NOMO-1 treated with DMSO at 0.1 percent for 48 hours (cell line): ENCODE data around the gene VSX1.

Experiments used
- DNase-seq: peaks from one replicate; lab custom pipeline; 2025; ENCODE audit not compliant: unreplicated experiment; lab: John Stamatoyannopoulos, UW

Gene VSX1

DNA sequence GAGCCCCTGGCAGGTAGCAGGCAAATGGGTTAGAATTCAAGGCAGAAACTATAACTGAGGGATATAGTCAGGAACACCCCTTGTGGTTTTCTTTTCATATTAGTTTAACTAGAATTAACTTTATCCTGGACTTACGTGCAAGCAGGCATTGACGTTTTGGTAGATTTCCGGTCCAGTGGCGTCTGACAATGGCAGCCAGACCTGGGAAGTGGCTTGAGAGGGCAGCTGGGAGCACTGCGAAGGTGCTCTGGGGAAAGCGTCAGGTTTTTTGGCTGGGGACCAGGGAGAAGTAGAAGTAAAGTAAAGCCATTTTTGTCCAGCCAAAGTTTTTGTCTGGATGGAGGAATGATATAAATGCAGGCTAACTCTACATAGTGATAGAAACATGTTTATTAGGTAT, 15.6 kb downstream of the VSX1 start:
- DNase-seq, result no peak

DNA sequence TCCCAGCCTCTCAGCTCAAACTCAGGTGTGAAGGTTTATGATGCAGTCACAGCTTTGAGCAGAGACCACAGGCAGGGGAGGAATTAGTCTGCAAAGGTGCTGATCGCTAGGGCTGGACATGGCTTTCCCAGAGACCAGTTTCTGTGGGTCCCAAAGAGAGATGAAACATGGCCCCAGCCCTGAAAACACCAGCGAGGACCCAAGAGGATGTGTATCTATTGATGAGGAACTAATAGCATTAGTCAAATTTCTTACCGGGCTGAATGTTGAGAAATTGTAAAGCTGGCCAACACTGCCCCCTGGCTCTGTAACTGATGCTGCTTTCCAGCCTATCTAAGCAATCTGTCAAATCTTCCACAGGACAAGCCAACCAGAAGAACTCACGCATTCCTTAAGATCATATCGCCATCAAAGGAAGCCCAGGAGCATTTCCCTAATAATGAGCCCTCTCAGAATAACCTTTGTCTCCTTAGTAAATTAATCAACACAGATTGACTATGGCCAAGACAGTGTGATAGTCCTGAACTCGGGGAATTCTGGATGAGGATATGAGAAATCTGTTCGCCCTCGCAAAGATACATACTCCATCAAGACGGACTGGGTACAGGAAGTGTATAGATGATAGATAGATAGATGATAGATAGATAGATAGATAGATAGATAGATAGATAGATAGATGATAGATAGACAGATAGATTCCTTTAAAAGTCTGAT, 16.2 kb downstream of the VSX1 start:
- DNase-seq, result peak; percentile 49

DNA sequence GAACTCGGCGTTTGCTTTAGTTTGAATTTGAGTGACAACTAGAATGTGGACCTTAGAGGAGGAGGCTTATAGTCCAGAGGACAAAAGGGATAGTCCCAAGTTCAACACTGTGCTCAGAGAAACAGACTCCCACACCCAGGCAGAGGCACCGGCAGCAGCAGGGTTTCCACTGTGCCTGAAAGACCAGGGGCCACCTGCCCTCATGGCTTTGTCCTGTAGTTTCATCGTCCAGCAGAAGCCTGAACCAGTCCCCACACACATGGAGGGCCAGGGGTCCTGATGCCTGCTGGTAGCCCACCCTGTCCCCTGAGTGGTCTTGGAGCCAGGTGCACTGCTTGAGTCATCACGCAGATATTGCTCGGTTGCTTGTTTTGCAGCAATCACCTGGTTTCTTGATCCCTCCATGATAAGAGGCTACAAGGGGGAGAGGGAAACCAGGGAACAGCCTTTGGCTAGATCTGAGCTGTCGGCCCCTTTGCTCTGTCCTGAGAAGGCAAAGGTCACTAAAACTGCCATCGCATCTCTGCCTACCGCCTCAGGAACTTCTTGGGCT, 16.8 kb downstream of the VSX1 start:
- no peak for DNase-seq

DNA sequence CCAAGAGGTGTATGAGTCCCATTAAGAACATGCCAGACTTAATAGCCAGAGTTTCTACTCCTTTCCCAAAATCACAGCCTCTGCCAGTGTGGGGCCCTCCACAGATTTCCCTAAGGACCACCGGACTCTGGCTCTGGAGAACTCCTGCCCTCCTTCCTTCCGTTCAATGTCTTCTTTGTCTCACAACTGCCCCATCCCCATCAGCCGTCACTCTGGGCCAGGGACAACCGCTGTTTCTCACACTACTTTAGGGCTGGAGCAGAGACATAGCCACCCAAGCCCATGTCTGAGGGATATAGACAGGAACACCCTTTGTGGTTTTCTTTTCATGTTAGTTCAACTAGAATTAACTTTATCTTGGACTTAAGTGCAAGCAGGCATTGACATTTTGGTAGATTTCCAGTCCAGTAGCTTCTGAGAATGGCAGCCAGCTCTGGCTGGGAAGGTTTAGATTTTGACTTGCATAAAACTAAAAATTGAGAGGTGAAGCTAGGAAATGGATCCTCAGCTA, 17.3 kb downstream of the VSX1 start:
- no peak for DNase-seq

DNA sequence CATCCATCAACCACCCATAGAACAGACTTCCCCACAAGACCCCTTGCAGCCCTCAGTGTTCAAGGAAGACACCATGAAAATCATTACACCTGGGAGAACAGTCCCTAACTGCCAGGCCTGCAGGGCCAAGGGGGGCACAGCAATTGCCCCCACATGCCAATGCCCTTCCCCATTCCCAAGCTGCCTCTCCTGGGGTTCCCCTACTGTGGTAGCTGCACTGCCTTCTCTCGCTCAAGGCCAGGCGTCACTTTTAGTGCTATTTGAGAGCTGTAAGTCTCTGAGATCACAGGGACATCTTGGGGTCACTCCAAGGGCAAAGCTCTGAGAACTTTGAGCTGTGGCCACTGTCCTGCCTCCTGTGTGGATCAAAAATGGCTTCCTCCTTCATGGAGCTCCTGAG, 18.0 kb downstream of the VSX1 start:
- no peak for DNase-seq

DNA sequence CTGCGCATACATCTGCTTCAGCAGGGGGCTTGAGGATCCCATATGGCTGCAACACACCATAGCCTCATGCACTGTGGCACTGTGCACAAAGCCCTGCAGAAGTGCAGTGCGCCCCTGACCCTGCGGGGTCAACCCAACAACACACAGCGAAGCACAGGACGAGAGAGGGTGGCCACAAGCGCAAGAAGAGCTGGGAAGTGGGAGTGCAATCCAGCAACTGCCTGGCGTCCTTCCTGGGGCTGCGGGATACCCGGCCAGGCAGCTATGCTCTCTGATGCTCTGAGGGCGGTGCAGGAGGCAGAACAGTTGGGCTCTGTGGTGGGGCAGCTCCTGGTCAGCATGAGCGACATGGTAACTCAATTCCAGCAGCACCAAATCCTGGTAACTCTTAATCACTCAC, 18.4 kb downstream of the VSX1 start:
- DNase-seq, result no peak

DNA sequence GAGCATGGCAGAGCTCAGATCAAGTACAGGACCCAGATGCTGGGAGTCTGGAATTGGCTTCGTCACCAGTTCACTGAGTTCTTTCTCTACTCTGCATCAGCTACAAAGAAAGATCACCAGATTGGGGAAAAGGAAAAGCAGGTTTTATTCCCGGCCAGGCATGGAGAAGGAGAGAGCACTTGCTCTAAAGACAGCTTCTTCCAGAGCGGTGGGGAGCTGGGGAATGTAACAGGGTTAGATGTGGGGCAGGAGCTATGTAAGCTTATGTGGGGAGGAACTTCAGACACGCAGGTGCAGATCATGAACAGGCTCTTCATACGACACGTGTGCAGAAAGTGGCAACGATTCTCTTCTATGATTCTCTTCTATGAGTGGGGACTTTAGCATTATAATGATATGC, 19.1 kb downstream of the VSX1 start:
- no peak for DNase-seq

DNA sequence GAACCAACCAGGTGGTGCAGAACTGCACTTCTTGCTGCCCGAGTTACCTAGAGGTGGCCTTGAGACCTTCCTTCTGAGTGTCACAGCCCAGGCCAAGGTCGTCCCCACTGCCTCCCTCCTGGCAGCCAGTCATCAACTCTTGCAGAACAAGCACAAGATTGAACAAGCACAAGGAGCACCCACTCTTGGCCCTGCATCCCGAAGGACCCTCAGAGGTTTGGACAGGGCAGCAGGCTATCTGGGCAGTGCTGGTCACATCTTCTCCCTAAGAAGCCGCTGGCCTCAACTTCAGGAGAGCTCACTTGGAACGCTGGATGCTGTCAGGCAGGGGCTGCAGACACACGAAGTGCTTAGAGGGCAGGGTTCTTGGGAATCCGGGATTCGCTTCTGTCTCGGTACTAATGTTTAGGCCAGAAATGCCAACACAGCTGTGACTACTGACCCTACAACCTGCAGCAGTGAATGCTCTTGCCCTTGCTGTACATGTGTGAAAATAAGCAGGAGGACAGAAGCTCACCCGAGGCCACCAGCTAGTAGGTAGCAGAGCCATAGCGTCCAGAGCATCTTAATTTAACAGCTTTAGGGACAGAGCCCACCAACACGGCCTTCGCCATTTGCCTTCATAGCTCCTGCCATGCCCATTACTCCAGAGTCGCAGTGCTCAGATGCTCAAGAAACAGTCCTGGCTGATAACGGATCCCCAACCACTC, 20.0 kb downstream of the VSX1 start:
- no peak for DNase-seq

DNA sequence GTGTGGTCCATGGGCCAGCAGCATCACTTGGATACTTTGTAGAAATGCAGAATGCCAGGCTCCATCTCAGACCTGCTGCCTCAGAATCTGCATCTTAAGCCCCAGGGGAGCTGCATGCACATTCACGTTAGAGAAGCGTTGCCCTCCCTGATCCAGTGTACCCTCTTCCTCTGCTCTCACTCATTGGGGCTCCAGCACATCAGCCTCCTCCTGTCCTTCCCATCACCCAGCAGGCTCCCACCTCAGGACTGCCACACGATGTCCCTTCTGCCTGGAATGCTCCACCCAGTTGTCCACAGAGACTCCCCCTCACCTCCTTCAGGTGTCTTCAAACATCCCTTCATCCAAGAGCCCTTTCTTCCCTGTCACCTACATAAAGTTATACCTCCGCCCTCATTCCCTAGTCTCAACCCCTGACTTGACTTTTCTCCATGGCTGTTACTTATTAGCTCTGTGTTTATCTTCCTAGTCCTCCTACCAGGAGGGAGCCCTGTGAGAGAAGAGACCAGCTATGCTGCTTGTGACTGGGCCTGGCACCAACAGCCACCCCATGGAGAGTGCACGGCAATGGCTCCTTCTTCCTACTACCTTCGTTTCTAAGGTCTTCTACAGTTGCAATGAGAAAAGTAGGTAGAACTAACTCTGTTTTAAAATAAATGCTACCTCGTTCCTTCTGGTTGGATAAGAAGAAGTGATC, 20.7 kb downstream of the VSX1 start:
- DNase-seq, result no peak

DNA sequence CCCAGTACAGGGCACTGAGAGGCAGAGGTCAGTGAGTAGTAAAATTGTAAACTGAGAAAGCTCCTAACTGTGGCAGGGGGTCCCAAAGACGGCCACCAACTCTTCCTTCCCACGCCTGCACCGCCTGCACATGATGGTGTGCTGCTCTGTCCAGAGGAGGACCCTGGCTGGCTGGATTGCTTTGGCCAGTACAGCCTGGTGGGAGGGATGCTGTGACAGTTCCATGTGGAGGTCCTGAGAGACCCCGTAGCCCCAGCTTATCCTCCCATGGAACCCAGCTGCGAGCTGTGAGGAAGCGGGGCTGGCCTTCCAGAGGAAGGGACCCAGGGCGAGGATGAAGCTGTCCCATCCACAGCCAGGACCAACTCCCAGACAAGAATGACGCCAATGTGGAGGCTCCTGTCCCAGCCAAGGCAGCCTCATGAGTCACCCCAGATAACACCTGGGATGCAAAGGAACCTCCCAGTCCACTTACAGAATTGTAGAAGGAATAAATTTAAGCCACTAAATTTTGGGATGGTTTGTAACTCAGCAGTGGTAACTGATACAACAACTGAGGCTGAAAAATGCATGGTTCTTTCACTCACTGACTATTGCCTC, 22.0 kb downstream of the VSX1 start:
- no peak for DNase-seq

DNA sequence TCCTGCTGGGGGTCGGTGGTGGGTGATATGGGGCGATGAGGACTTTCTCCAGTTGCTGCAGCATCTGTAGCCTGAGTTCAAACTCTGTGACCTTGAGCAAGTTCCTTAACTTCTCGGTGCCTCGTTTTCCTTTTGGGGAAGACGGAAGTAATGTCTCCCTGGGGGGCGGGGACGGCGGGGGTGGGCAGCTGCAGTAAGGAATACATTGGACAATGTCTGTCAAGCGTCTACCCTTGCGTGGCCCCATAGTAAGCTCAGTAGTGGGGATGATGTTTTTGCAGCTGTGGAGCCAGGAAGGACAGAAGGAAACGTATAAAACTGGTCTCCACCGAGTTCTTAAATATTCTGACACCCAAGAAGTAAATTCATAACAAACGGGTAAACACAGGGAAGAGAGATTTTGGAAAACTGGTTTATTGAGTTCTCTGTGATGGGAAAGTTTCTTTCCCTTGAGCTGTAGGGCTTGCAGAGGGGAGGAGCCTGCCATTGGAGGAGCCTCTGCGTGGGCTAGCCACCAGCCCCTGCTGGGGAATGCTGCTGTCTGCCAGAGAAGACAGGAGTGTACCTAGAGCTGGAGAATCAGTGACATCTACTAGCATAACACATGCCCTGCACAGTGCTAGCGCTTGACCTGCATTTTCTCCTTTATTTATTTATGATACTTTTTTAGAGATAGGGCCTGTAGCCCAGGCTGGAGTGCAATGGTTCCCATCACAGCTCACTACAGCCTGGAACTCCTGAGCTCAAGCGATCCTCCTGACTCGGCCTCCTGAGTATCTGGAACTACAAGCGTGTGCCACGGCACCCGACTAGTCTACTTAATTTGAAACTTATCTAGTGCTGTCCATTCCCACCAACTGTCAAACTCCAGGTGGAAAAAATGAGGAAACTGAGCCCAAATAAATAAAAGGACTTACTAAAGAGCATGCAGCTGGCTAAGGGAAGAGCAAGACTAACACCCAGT, 22.8 kb downstream of the VSX1 start:
- no peak for DNase-seq

DNA sequence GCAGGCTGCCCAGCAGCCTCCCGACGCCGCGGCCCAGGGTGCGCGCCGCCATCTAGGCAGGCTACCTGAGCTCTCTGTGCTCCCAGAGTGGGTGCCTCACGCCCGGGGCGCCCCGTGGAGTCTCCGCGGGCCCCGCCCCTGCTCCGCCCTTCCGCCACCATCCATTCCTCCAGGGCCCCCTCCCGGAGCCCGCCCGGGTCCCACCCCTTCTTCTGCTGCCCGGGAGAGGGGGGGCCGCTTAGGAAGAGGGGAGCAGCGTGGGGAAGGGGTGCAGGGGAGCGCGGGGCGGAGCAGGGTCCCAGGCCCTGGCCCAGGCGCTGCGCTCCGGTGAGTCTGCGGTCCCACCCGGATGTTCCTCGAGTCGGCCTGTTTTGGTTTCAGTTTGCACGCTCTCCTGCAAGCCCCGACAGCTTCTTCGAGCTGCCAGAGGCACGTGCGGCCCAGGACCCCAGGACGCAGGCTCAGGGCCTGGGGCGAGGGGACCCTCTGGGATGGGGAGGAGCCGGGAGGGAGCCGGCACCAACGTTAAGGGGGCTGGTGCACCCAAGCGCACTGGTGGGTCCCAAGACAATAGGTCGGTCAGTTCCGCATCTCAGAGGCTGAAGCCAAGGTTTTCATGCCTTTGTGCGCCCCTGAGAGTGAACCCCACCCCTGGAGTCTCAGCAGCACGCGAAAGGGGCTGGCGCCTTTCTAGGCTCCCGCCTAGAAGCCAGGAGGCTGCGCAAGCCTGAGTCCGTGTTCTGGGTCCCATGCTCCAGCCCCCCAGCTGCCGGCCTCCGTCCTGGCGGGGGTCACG, 23.7 kb downstream of the VSX1 start, which contains the start of gene ACSS1:
ACSS1 (minus strand) TSS at position 89 of the 796 bp plus-strand sequence; CDS start at position 52, 37 bp downstream.
- DNase-seq, result peak; percentile 32

DNA sequence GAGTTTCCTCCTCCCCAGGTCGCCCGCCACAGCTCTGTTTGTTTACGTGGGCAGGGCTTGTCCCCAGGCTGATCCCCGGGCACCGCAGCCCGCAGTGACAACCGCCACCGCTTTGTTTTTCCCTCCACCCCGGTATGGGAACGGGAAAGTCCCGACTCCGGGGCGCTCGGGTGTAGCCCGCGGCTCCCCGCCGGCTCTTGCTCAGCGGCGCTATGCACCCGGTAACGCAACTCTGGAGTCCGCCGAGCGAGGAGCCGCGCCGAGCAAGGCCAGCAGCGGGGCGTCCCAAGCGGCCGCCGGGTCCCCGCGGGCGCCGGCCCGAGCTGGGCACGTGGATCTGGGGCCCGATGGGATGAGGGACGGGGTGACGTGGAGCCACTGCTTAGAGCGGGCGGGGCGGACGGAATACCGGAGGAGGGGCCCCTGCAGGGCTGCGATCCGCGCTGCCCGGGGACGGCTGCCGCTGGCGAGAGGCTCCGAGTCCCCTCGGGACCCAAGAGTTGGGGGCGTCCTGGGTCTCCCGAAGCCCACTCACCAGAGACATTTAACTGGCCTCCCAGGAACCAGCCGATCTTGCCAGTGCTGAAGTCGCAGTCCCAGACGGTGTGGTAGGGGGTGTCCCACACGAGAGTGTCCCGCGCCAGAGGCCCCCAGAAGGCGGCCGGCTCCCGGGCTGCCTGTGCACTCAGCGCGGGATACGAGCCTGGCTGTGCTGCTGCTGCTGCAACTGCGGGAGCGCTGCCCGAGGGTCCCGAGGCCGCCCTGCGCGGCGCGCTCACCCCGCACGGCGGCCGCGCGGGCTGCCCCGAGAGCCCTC, 24.5 kb downstream of the VSX1 start:
- DNase-seq, result peak; percentile 44

DNA sequence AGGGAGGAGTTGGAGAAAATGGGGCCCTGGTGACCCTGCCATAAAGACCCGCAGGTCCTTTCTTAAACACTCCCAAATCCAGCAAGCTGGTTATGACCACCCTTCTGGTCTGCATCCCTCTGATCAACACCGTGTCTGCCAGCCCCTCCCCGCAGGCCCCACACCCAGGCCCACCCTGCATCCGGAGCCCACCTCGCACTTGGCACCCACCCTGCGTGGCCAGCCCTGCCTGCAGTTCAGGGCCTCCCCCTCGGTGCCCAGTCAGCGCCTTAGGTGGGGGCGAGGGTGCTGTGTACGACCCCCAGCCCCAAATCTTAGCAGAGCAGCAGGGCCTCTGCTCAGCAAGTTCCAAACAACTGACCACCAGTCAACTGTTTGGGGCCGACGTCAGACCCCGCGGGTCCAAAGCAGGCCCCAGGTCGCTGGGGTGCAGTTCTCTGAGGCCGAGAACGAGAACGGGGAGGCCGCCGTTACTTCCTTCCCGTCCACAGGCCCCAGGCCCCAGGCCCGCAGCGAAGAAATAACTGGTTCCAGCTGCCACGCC, 25.2 kb downstream of the VSX1 start:
- DNase-seq, result no peak

DNA sequence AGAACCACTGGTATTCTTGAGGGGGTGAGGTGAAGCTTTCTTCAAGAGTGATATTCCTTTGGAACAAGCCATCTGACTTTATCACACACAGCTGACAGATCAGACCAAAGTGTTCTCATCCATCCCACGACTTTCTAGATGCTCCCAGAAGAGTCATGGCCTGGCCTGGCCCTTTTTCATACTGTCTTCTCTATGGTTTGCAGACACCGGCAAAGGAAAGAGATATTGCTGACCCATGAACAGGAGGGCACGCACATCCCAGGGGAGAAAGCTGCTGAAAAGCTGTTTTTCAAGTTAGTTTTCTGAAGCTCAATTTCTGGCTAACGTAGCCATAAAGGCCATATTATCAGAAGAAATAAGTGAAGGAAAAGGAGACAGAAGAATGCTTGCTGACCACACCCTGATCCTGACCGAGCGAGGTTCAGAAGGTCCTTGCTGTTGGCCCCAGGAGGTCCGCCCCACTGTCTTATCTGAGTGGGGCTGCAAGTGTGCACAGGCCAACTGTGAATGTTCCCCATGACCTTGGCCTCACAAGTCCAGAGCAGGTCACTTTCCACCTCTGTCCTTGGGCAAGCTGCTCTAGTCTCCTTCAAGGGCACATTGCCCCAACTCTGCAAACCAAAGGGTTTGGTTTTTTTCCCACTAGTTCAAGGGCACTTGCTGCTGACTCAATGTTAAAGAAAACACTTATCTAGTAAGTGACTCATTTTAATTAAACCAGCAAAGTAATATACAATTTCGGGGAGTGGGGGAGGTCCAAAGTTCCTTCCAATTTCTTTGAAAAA, 26.0 kb downstream of the VSX1 start:
- no peak for DNase-seq

DNA sequence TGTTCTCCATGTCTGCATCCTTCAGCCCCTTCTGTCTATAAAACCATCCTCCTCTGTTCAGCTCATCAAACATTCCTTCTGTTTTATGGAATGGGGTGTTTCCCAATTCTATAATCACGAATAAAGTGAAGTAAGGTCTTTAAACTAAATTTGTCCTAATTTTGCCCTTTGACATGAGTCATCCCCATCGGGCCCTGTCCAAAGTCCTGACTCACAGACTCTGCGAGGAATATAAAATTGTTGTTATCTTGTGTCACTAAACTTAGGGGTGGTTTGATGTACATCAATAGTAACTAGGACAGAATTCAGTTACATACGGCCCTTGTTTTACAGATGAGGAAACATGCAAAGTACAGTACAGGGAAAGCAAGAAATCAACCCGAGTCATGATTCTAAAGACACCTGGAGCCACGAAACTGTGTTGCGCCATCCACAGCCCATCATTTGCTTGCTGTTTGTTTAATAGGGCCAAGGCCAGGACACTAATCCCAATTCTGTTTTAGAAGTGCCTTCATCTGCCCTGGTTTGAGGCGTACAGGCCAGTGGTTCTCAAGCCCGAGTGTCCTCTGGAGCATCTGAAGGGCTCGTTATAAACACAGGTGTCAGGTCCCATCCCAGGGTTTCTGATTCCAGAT, 26.8 kb downstream of the VSX1 start:
- no peak for DNase-seq
